IMR-90 (cell line): ENCODE results near the gene EVI2A. TPM values are rescaled to one million over a fixed set of nuclear protein-coding genes. Genes with fewer than 3 reads are reported as not detected.

Source experiments
- ATAC-seq: fragments of 200-7000 bp; cut with Tn5 transposase; 2 replicates; pipeline ENCODE4 v1.9.1; 2020; ENCODE audit warnings: low read depth, mild to moderate bottlenecking, moderate library complexity
- BruUV-seq: library from RNA; stranded (reverse); fragments of 400-500 nt; replicated peaks from 2 replicates; lab custom pipeline; 2021; lab: Mats Ljungman, UMichigan
- CTCF ChIA-PET: fragments of 300-600 bp; formaldehyde crosslinking; extraction: SDS; loops from one replicate; lab custom pipeline; 2021; ENCODE audit warnings: antibody characterized with exemption; lab: Yijun Ruan, JAX
- POLR2A ChIA-PET: fragments of 300-600 bp; sonication (Branson Sonifier 250); formaldehyde crosslinking; loops from one replicate; lab custom pipeline; 2022; ENCODE audit warnings: antibody characterized with exemption; ENCODE audit not compliant: unreplicated experiment; lab: Charles Lee
- DNase-seq: peaks from one replicate; pipeline ENCODE4 v3.0.0; 2013
- H2AFZ ChIP-seq: replicated peaks from 2 replicates; pipeline ENCODE3; 2013; ENCODE audit warnings: low read length, mild to moderate bottlenecking; ENCODE audit not compliant: poor library complexity
- H2AK5ac ChIP-seq: 2 replicates; pipeline ENCODE4 v1.6.1; 2013; ENCODE audit warnings: low read depth, low read length, inconsistent platforms
- H2AK9ac ChIP-seq: replicated peaks from 2 replicates; pipeline ENCODE3; 2013; ENCODE audit warnings: mild to moderate bottlenecking, low read depth, low read length, moderate library complexity; ENCODE audit not compliant: poor library complexity
- H2BK120ac ChIP-seq: 2 replicates; pipeline ENCODE4 v1.6.1; 2013; ENCODE audit warnings: low read depth, low read length, inconsistent platforms
- H2BK15ac ChIP-seq: 3 replicates; pipeline ENCODE4 v1.6.1; 2013; ENCODE audit warnings: low read depth, low read length, inconsistent platforms
- H2BK20ac ChIP-seq: 2 replicates; pipeline ENCODE4 v1.6.1; 2013; ENCODE audit warnings: low read depth, mild to moderate bottlenecking, inconsistent platforms, low read length, moderate library complexity
- H2BK5ac ChIP-seq: 2 replicates; pipeline ENCODE4 v1.6.1; 2013; ENCODE audit warnings: mild to moderate bottlenecking, low read depth, low read length, inconsistent platforms; ENCODE audit not compliant: poor library complexity, severe bottlenecking
- H3K14ac ChIP-seq: replicated peaks from 2 replicates; pipeline ENCODE4 v1.6.1; 2013; ENCODE audit warnings: low read depth, low read length, inconsistent platforms
- H3K18ac ChIP-seq: 2 replicates; pipeline ENCODE4 v1.6.1; 2013; ENCODE audit warnings: low read depth, low read length, control low read depth
- H3K23ac ChIP-seq: 2 replicates; pipeline ENCODE4 v1.6.1; 2013; ENCODE audit warnings: low read depth, low read length, inconsistent platforms
- H3K27ac ChIP-seq: 2 replicates; pipeline ENCODE4 v1.5.1; 2013; ENCODE audit warnings: mild to moderate bottlenecking, control low read depth, low read length; ENCODE audit not compliant: insufficient read depth
- H3K27me3 ChIP-seq: 2 replicates; pipeline ENCODE4 v1.6.1; 2013; ENCODE audit warnings: low read length; ENCODE audit not compliant: control insufficient read depth, insufficient read depth
- H3K36me3 ChIP-seq: 2 replicates; pipeline ENCODE4 v1.6.1; 2013; ENCODE audit warnings: low read length, mixed read lengths; ENCODE audit not compliant: control insufficient read depth, insufficient read depth
- H3K4ac ChIP-seq: 2 replicates; pipeline ENCODE4 v1.6.1; 2013; ENCODE audit warnings: low read depth, low read length, inconsistent platforms
- H3K4me1 ChIP-seq: 2 replicates; pipeline ENCODE4 v1.6.1; 2013; ENCODE audit warnings: low read length, mixed read lengths; ENCODE audit not compliant: control insufficient read depth, insufficient read depth
- H3K4me2 ChIP-seq: 2 replicates; pipeline ENCODE4 v1.6.1; 2013; ENCODE audit warnings: low read depth, mild to moderate bottlenecking, control low read depth, low read length, moderate library complexity
- H3K4me3 ChIP-seq: 2 replicates; pipeline ENCODE4 v1.5.1; 2013; ENCODE audit warnings: low read depth, mild to moderate bottlenecking, control low read depth, low read length, moderate library complexity; ENCODE audit not compliant: insufficient read depth
- H3K56ac ChIP-seq: 2 replicates; pipeline ENCODE4 v1.6.1; 2013; ENCODE audit warnings: low read length, inconsistent platforms; ENCODE audit not compliant: insufficient read depth; ENCODE audit errors: extremely low read depth
- H3K79me1 ChIP-seq, 2 experiments: 2 replicates each; pipeline ENCODE4 v1.6.1; 2013; ENCODE audit warnings: low read length in 2 of 2, inconsistent platforms in 1 of 2, low read depth in 1 of 2
- H3K9ac ChIP-seq: 2 replicates; pipeline ENCODE4 v1.6.1; 2013; ENCODE audit warnings: low read depth, low read length, control low read depth
- H3K9me1 ChIP-seq: 2 replicates; pipeline ENCODE4 v1.6.1; 2013; ENCODE audit warnings: low read length, inconsistent platforms; ENCODE audit not compliant: insufficient read depth
- H3K9me3 ChIP-seq: 2 replicates; pipeline ENCODE4 v1.6.1; 2013; ENCODE audit warnings: low read length; ENCODE audit not compliant: control insufficient read depth, insufficient read depth
- H4K20me1 ChIP-seq: 2 replicates; pipeline ENCODE4 v1.6.1; 2013; ENCODE audit warnings: low read length, inconsistent platforms; ENCODE audit not compliant: insufficient read depth
- H4K5ac ChIP-seq: 2 replicates; pipeline ENCODE4 v1.6.1; 2013; ENCODE audit warnings: mild to moderate bottlenecking, low read depth, low read length, control low read depth
- H4K8ac ChIP-seq, 2 experiments: 2 replicates each; pipeline ENCODE4 v1.6.1; 2013; ENCODE audit warnings: low read depth in 2 of 2, low read length in 2 of 2, control low read depth in 1 of 2, inconsistent platforms in 1 of 2
- H4K91ac ChIP-seq: 2 replicates; pipeline ENCODE4 v1.6.1; 2013; ENCODE audit warnings: low read depth, low read length, inconsistent platforms; ENCODE audit not compliant: insufficient read depth
- BHLHE40 ChIP-seq: fragments of 150-350 bp; IDR thresholded peaks from 2 replicates; pipeline ENCODE4 v1.6.1; 2016; ENCODE audit warnings: mild to moderate bottlenecking, low read depth, low read length
- CEBPB ChIP-seq: IDR thresholded peaks from 2 replicates; pipeline ENCODE4 v1.6.1; 2012; ENCODE audit warnings: low read depth, low read length, improper control_type of control experiment
- MAFK ChIP-seq: IDR thresholded peaks from 2 replicates; pipeline ENCODE4 v1.6.1; 2012; ENCODE audit warnings: low read depth, low read length, improper control_type of control experiment
- NFE2L2 ChIP-seq: fragments of 150-350 bp; IDR thresholded peaks from 2 replicates; pipeline ENCODE4 v1.6.1; 2016; ENCODE audit warnings: low read depth, mild to moderate bottlenecking, low read length
- POLR2A ChIP-seq: IDR thresholded peaks from 2 replicates; pipeline ENCODE4 v1.6.1; 2012; ENCODE audit warnings: mild to moderate bottlenecking, low read depth, low read length
- RAD21 ChIP-seq: IDR thresholded peaks from 2 replicates; pipeline ENCODE4 v1.6.1; 2012; ENCODE audit warnings: low read length, improper control_type of control experiment
- RCOR1 ChIP-seq: IDR thresholded peaks from 2 replicates; pipeline ENCODE4 v1.6.1; 2012; ENCODE audit warnings: mild to moderate bottlenecking, low read length, improper control_type of control experiment; ENCODE audit not compliant: insufficient replicate concordance
- RFX5 ChIP-seq: IDR thresholded peaks from 2 replicates; pipeline ENCODE4 v1.8.0; 2012; ENCODE audit warnings: low read depth, mild to moderate bottlenecking, low read length, moderate library complexity
- SMC3 ChIP-seq: fragments of 150-350 bp; IDR thresholded peaks from 2 replicates; pipeline ENCODE4 v1.6.1; 2016; ENCODE audit warnings: low read depth, mild to moderate bottlenecking, antibody characterized with exemption, low read length, moderate library complexity
- WGBS, 2 experiments: methylation state at CpG; one replicate each; pipeline versions ENCODE4 v1.1.5 to v1.1.7; 2013; ENCODE audit warnings: missing lambda C conversion rate in 2 of 2; ENCODE audit not compliant: insufficient read length in 1 of 2; ENCODE audit errors: extremely low coverage in 2 of 2; 5-methylcytosine and 5-hydroxymethylcytosine counted together
- dilution Hi-C: fragments of 300-500 bp; cut with HindIII; formaldehyde crosslinking; loops from one replicate; pipeline ENCODE4 v1.14.3; 2018; ENCODE audit warnings: low sequenced_read_pairs; ENCODE audit not compliant: unreplicated experiment
- in situ Hi-C: fragments of 300-500 bp; cut with MboI; formaldehyde crosslinking; loops from 3 replicates; pipeline ENCODE4 v1.14.3; 2019; ENCODE audit warnings: low sequenced_read_pairs, inconsistent platforms, mixed read lengths
- intact Hi-C: fragments of 100-400 bp; cut with micrococcal nuclease; formaldehyde crosslinking; loops from 2 replicates; pipeline ENCODE4 v1.10.0; 2022
- polyA plus RNA-seq, 3 experiments: library from polyadenylated mRNA; depleted of rRNA; stranded (reverse); fragments of >200 nt; gene quantifications; 2 replicates each; pipeline ENCODE4 v1.2.3, GENCODE V29; 2012; ENCODE audit warnings: low replicate concordance in 1 of 3
- total RNA-seq: library from RNA; depleted of rRNA; stranded (reverse); fragments of >200 nt; gene quantifications from 2 replicates; pipeline ENCODE4 v1.2.3, GENCODE V29; 2012
- TF ChIP-seq, protein P1 (sequence below): fragments of 150-350 bp; IDR thresholded peaks from 2 replicates; pipeline ENCODE4 v1.6.1; 2016; ENCODE audit warnings: low read depth, mild to moderate bottlenecking, low read length, moderate library complexity, borderline replicate concordance
- TF ChIP-seq, protein P2 (sequence below): fragments of 150-350 bp; IDR thresholded peaks from 2 replicates; pipeline ENCODE4 v1.6.1; 2017; ENCODE audit warnings: mild to moderate bottlenecking, antibody characterized with exemption, low read length, low read depth

EVI2A gene
- total and polyA plus RNA-seq, 2 of the 4 experiments (the other 2 are of a cell fraction) = 0.50 to 0.90 TPM

GRCh38 chr17:31318851-31319661 is 2.4 kb downstream of the EVI2A start:
- H3K9ac ChIP-seq = no peak overlapping the region
- no peak overlapping the region for H2AFZ ChIP-seq
- no peak overlapping the region for H2AK5ac ChIP-seq
- H2BK5ac ChIP-seq = no peak overlapping the region
- H3K79me1 ChIP-seq = peaks cover 8 to 39% of the 10 kb centered on the region in 2 experiments; a peak in 3 of 4 replicates
- H3K18ac ChIP-seq = 0 out of 2 replicates have a peak overlapping the region, but pooled peaks have one; percentile 33
- no peak for TF ChIP-seq BHLHE40
- TF ChIP-seq NFE2L2 = no peak
- TF ChIP-seq RAD21 = no peak
- TF ChIP-seq, protein P1, sequence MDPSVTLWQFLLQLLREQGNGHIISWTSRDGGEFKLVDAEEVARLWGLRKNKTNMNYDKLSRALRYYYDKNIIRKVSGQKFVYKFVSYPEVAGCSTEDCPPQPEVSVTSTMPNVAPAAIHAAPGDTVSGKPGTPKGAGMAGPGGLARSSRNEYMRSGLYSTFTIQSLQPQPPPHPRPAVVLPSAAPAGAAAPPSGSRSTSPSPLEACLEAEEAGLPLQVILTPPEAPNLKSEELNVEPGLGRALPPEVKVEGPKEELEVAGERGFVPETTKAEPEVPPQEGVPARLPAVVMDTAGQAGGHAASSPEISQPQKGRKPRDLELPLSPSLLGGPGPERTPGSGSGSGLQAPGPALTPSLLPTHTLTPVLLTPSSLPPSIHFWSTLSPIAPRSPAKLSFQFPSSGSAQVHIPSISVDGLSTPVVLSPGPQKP = no peak
- TF ChIP-seq SMC3 = no peak
- no peak for TF ChIP-seq RFX5
- TF ChIP-seq CEBPB = no peak
- no peak for TF ChIP-seq POLR2A
- no peak for TF ChIP-seq RCOR1
- TF ChIP-seq MAFK = no peak
- TF ChIP-seq, protein P2, sequence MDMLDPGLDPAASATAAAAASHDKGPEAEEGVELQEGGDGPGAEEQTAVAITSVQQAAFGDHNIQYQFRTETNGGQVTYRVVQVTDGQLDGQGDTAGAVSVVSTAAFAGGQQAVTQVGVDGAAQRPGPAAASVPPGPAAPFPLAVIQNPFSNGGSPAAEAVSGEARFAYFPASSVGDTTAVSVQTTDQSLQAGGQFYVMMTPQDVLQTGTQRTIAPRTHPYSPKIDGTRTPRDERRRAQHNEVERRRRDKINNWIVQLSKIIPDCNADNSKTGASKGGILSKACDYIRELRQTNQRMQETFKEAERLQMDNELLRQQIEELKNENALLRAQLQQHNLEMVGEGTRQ = no peak
- no peak overlapping the region for H2BK20ac ChIP-seq
- CTCF ChIA-PET = interaction anchor here (0.6 kb wide), 2 partner anchors 51 to 378 kb away, joined by 3 to 6 read pairs; no protein-coding TSS in a partner anchor
- no peak overlapping the region for H3K4ac ChIP-seq
- POLR2A ChIA-PET = no interaction called here
- H4K20me1 ChIP-seq = no peaks in the 10 kb centered on the region; the same call in 1 of the 2 replicates
- no peak overlapping the region for H3K14ac ChIP-seq
- H3K27me3 ChIP-seq = no peaks in the 10 kb centered on the region
- DNase-seq (no peak), ATAC-seq (no peak)
- no peaks in the 10 kb centered on the region for H3K36me3 ChIP-seq
- in situ Hi-C loops (no loop called here), dilution Hi-C loops (no loop called here), intact Hi-C loops (no loop called here)
- H3K9me1 ChIP-seq = no peaks in the 10 kb centered on the region
- H4K8ac ChIP-seq = no peak overlapping the region
- 0 out of 3 replicates have a peak overlapping the region, but pooled peaks have one; percentile 14 for H2BK15ac ChIP-seq
- no peak overlapping the region for H3K4me2 ChIP-seq
- H3K9me3 ChIP-seq = no peaks in the 10 kb centered on the region
- no peak overlapping the region for H3K27ac ChIP-seq
- H4K91ac ChIP-seq = no peak overlapping the region
- H4K5ac ChIP-seq = no peak overlapping the region; the same call in 1 of the 2 replicates
- H2AK9ac ChIP-seq = no peak overlapping the region
- whole genome bisulfite sequencing, 2 experiments = 63% methylated on average over 1 of the region's 5 CpGs; no CpG with 5 or more reads in 1 of the 2 experiments
- no peak overlapping the region for H3K56ac ChIP-seq
- H3K23ac ChIP-seq = no peak overlapping the region
- no peak overlapping the region for H3K4me3 ChIP-seq
- BruUV-seq = no TSS peak
- H3K4me1 ChIP-seq = peaks cover 3% of the 10 kb centered on the region
- peak overlapping the region; percentile 44; the same call in 1 of the 2 replicates for H2BK120ac ChIP-seq
